ENCODE data around the gene MACROD2. TPM values are rescaled to one million over a fixed set of nuclear protein-coding genes. Genes with fewer than 3 reads are reported as not detected.

Gene MACROD2
- total and polyA plus RNA-seq, 2 donors (not counting 1 experiment from before 2014, with no cell fraction given) = 5.3 to 6.7 TPM

DNA sequence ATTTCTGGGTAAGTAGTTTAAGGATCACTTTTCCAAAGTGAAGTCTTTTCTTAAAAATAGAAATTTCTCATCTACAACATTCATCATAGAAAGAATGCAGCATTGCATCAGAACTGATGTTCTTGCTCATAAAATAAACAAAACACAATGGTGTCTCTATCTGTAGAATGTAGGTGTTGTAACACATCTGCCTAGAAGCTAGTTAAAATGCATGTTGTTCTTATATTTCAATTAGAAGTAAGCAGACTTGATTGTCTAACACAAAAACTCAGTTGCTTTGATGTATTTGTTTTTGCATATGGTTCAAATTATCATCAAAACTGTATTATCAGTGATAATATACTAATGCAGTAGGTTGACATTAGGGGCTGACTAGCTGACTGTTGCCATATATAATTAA, 996.8 kb downstream of the MACROD2 start:
- no peaks in the 10 kb centered on the region for H3K9me3 Mint-ChIP-seq (ENCODE audit: insufficient read depth)
- H3K4me3 Mint-ChIP-seq = no peak overlapping the region
- Histone ChIP-seq H3K9me3 (ENCODE audit: control extremely low read depth in 1 of 3, control insufficient read depth in 2 of 3, insufficient read depth in 1 of 3, low read length in 2 of 3) (peaks cover 0 to 8% (median 0%) of the 10 kb centered on the region in 3 donors), H3K27me3 (replicated peaks in 1 of 4; ENCODE audit: control extremely low read depth in 1 of 4, control insufficient read depth in 3 of 4, insufficient read depth in 4 of 4, low read length in 3 of 4) (no peaks in the 10 kb centered on the region), H3K4me2 (replicated peaks; ENCODE audit: low read depth, low read length, poor library complexity, severe bottlenecking) (no peak overlapping the region), H3K27ac (ENCODE audit: low read length in 2 of 2) (no peak overlapping the region), H3K36me3 (replicated peaks in 1 of 2; ENCODE audit: control extremely low read depth in 1 of 2, control insufficient read depth in 1 of 2, extremely low read depth in 1 of 2, insufficient read depth in 2 of 2, low read length in 1 of 2) (no peaks in the 10 kb centered on the region), H4K20me1 (ENCODE audit: control insufficient read depth, insufficient read depth, low read length, poor library complexity, severe bottlenecking) (no peaks in the 10 kb centered on the region), H3K79me2 (ENCODE audit: control insufficient read depth, insufficient read depth, low read length) (no peaks in the 10 kb centered on the region), H3K9ac (ENCODE audit: low read length) (no peak overlapping the region), H3K4me1 (ENCODE audit: control insufficient read depth in 2 of 2, insufficient read depth in 2 of 2, low read length in 2 of 2) (no peaks in the 10 kb centered on the region), H3K4me3 (ENCODE audit: control extremely low read depth in 1 of 5, extremely low read depth in 1 of 5, insufficient read depth in 1 of 5, low read depth in 2 of 5, low read length in 4 of 5) (no peak overlapping the region), H2AFZ (ENCODE audit: insufficient read depth, low read depth, low read length, poor library complexity, severe bottlenecking) (no peak overlapping the region)
- intact Hi-C loops (cut with micrococcal nuclease) = no loop called here
- ATAC-seq (ENCODE audit: low read depth) (no peak), DNase-seq (no peak)
- H3K4me1 Mint-ChIP-seq = no peaks in the 10 kb centered on the region
- ChIA-PET CTCF (no interaction called here), POLR2A (no interaction called here)
- TF ChIP-seq, protein P1, sequence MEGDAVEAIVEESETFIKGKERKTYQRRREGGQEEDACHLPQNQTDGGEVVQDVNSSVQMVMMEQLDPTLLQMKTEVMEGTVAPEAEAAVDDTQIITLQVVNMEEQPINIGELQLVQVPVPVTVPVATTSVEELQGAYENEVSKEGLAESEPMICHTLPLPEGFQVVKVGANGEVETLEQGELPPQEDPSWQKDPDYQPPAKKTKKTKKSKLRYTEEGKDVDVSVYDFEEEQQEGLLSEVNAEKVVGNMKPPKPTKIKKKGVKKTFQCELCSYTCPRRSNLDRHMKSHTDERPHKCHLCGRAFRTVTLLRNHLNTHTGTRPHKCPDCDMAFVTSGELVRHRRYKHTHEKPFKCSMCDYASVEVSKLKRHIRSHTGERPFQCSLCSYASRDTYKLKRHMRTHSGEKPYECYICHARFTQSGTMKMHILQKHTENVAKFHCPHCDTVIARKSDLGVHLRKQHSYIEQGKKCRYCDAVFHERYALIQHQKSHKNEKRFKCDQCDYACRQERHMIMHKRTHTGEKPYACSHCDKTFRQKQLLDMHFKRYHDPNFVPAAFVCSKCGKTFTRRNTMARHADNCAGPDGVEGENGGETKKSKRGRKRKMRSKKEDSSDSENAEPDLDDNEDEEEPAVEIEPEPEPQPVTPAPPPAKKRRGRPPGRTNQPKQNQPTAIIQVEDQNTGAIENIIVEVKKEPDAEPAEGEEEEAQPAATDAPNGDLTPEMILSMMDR (IDR thresholded peaks at IDR 0.05) = no peak
- TF ChIP-seq EZH2 (IDR thresholded peaks at IDR 0.05; ENCODE audit: borderline replicate concordance, insufficient read depth, low read depth, low read length, poor library complexity, severe bottlenecking) = no peak
- no peak overlapping the region for H3K27ac Mint-ChIP-seq
- H3K27me3 Mint-ChIP-seq = peaks cover 3% of the 10 kb centered on the region

DNA sequence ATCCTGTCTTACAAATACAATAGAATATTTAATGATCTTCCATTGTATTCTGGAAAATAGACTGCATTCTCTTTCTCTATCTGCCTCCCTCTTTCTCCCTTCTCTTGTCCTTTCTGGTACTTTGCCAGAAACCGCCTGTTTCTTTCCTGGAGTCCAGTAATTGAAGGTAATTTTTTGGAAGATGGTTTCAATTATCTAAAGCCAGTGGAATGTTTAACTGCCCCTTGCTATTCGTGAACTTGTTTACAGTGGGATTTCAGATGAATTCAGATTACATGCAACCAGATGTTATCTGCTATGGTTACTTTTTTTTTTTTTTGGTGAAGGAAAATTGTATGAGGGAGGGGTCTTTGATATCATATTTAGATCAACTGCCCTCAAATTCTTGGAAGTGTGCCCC, 997.6 kb downstream of the MACROD2 start:
- 82% methylated on average over 2 of the region's 2 CpGs for WGBS (ENCODE audit: insufficient coverage)
- peaks cover under 1% of the 10 kb centered on the region for H3K27me3 Mint-ChIP-seq
- intact Hi-C loops (cut with micrococcal nuclease) = no loop called here
- Histone ChIP-seq H3K4me2 (replicated peaks; ENCODE audit: low read depth, low read length, poor library complexity, severe bottlenecking) (no peak overlapping the region), H3K4me1 (ENCODE audit: control insufficient read depth in 2 of 2, insufficient read depth in 2 of 2, low read length in 2 of 2) (no peaks in the 10 kb centered on the region), H3K27ac (ENCODE audit: low read length in 2 of 2) (no peak overlapping the region), H2AFZ (ENCODE audit: insufficient read depth, low read depth, low read length, poor library complexity, severe bottlenecking) (no peak overlapping the region), H3K27me3 (replicated peaks in 1 of 4; ENCODE audit: control extremely low read depth in 1 of 4, control insufficient read depth in 3 of 4, insufficient read depth in 4 of 4, low read length in 3 of 4) (no peaks in the 10 kb centered on the region), H3K9me3 (ENCODE audit: control extremely low read depth in 1 of 3, control insufficient read depth in 2 of 3, insufficient read depth in 1 of 3, low read length in 2 of 3) (peaks cover 0 to 13% (median 0%) of the 10 kb centered on the region in 3 donors), H3K9ac (ENCODE audit: low read length) (no peak overlapping the region), H3K36me3 (replicated peaks in 1 of 2; ENCODE audit: control extremely low read depth in 1 of 2, control insufficient read depth in 1 of 2, extremely low read depth in 1 of 2, insufficient read depth in 2 of 2, low read length in 1 of 2) (no peaks in the 10 kb centered on the region), H4K20me1 (ENCODE audit: control insufficient read depth, insufficient read depth, low read length, poor library complexity, severe bottlenecking) (no peaks in the 10 kb centered on the region), H3K79me2 (ENCODE audit: control insufficient read depth, insufficient read depth, low read length) (no peaks in the 10 kb centered on the region), H3K4me3 (ENCODE audit: control extremely low read depth in 1 of 5, extremely low read depth in 1 of 5, insufficient read depth in 1 of 5, low read depth in 2 of 5, low read length in 4 of 5) (no peak overlapping the region)
- no peak for TF ChIP-seq EZH2 (IDR thresholded peaks at IDR 0.05; ENCODE audit: borderline replicate concordance, insufficient read depth, low read depth, low read length, poor library complexity, severe bottlenecking)
- TF ChIP-seq, protein P1 (IDR thresholded peaks at IDR 0.05) = no peak
- H3K27ac Mint-ChIP-seq = no peak overlapping the region
- POLR2A ChIA-PET = no interaction called here
- DNase-seq (no peak), ATAC-seq (ENCODE audit: low read depth) (no peak)
- no peak overlapping the region for H3K4me3 Mint-ChIP-seq
- H3K9me3 Mint-ChIP-seq (ENCODE audit: insufficient read depth) = peaks cover 4% of the 10 kb centered on the region
- H3K4me1 Mint-ChIP-seq = no peaks in the 10 kb centered on the region
- CTCF ChIA-PET = no interaction called here
